ENCODE data around the gene MARK3.

DNA sequence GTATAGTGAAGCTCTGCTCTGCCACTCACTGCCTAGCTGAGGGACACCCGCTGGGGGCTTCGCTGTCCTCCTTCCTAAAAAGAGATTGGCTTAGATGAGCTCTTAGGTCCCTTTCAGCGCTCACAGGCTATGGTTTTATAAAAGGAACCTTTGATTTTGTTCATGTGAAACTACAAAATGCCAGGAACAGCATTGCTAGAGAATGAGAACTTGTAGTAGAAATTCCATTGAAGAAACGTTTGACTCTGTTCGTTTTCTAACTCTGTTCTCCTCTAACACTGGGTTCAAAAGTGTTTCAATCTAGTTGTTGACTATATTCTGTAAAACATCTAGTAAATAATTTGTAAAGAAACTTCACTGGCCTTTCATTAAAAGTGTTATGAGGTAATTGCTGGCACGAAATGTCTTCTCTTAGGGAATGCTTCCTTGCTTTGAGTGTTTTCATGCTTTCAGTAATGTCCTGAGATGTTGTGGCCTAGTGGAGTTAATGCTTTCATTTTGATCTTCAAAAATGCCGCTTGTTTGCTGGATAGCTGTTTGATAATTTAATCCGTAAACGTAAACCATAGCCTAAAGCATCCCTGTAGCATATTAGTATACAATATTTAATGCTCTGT, 1.6 kb downstream of the MARK3 start:
- TF ChIP-seq POLR2A (IDR thresholded peaks at IDR 0.05) = no peak
- TF ChIP-seq, protein P1, sequence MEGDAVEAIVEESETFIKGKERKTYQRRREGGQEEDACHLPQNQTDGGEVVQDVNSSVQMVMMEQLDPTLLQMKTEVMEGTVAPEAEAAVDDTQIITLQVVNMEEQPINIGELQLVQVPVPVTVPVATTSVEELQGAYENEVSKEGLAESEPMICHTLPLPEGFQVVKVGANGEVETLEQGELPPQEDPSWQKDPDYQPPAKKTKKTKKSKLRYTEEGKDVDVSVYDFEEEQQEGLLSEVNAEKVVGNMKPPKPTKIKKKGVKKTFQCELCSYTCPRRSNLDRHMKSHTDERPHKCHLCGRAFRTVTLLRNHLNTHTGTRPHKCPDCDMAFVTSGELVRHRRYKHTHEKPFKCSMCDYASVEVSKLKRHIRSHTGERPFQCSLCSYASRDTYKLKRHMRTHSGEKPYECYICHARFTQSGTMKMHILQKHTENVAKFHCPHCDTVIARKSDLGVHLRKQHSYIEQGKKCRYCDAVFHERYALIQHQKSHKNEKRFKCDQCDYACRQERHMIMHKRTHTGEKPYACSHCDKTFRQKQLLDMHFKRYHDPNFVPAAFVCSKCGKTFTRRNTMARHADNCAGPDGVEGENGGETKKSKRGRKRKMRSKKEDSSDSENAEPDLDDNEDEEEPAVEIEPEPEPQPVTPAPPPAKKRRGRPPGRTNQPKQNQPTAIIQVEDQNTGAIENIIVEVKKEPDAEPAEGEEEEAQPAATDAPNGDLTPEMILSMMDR (IDR thresholded peaks at IDR 0.05) = no peak
